Measurements from ENCODE around the gene STX19.
A peak's percentile ranks its signal among the peaks of the same experiment; 100 is the strongest.

Gene STX19

GRCh38 chr3:94026623-94027022, 1.8 kb downstream of the STX19 start:
- DNase-seq, result no peak

DNA sequence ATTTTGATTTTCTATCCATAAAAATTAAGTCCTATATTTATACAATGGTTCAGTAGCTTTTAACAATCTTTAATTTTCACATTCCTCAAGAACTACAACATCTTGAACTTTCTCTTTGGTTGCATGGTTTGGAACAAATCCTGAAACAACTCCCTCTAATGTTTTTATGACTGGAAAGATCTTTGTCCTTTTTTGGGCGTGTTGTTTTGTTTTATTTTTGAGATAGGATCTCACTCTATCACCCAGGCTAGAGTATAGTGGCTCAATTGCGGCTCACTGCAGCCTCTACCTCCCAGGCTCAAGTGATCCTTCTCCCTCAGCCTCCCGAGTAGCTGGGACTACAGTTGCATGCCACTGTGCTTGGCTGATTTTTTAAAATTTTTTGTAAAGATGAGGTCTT, 4.0 kb downstream of the STX19 start:
- no peak for DNase-seq

GRCh38 chr3:94020293-94020692, 8.1 kb downstream of the STX19 start:
- no peak for DNase-seq

DNA sequence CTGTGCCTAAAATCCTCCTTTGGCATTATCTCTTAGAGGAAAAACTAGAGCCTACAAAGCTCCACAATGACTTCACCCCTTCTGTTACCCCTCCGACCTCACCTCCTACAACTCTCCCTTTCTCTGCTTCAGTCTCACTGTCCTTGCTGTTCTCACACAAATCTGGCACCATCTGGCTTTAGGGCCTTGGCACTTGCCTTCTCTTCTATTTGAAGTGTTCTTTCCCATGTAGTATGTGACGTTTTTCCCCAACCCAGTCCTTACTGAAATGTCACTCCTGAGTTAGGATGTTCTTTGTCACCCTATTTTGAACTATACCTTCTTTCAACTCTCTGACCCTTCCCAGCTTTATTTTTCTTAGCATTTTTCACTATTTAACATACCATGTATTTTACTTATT, 8.7 kb downstream of the STX19 start:
- DNase-seq, result no peak

GRCh38 chr3:94015025-94015424, 13.4 kb downstream of the STX19 start:
- no peak for DNase-seq

GRCh38 chr3:94012185-94012584, 16.2 kb downstream of the STX19 start:
- DNase-seq, result no peak

DNA sequence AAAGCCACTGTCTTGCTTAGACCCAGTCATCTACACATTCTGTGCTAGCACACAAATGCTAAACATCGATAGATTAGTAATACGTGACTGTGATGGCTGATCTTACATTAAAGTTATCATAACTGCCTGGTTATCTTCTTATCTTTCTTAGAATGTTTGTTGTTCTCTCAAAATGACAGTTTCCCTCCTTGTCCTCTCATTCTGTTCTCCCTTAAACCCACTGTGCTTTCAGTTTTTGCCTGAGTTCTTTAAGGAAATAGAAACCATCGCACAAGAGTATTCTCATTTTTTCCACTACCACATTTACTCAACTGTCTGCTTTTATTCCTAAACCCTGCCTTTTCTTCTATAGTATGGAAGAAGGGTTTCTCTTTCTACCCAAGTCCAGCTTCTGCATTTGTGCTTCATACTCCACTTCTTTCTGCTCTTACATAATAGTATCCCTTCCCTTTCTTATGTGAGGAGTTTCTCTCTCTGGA, 17.1 kb downstream of the STX19 start:
- DNase-seq, result no peak

DNA sequence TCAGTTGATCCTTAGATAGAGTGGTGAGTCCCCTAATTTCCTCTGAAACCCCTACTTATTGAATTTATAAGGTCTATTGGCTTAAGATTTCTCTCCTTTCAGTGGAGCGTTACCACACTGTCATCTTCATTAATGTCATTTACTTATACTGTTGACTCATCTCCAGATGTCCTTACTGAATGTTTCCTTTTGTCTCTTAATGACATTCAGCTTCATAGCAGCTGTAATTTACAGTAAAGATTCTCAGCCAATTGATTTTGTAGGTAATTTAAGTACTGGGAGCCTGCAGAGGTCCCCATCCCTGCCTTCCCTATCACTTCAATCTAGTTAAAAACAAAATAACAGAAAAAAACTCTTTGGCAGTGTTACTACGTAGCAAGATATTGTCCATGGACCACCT, 18.8 kb downstream of the STX19 start:
- DNase-seq, result no peak

DNA sequence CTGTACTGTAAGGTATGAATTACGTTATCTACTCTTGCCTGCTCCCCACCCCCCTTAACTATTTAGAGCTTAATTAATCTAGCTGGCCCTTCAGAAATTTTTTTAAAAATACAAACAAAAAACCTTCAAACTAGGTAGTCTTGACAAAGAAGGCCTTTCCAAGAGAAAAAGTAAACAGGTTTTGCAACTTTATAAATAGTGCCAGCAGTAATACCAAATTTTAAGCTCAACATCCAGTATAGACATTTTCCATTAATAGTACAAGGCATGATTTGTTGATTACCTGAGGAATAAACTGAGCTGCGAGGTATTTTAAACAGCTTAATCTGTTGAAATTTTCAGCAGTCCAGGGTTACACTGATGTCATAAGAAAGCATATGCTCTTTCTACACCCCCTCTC, 20.1 kb downstream of the STX19 start:
- DNase-seq, result no peak

DNA sequence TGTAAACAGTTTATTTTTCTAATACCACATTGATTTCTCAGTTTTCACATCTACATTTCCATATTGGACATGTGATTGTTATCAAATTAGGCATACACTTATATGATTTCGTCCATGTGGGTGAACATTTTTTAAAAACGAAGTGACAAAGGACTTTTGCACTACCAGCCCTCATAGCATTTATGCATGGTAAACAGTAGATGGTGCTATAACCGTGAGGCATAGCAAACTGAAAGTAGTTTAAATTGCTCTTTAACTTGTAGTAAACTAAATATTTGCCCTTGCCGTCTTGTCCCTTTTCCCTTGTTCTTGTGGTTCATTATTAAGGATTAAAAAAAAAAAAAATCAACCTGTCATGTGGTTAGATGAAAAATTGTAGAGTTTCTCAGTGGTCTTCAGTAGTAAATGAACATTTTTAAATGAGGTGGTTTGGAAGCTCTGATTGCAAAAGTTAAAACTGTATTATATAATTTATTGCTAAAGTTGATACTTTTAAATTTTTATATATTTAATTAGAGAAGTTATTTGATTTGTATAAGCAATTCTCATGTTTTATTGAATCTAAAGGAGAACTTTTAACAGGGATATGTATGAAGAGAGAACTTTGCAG, 24.0 kb downstream of the STX19 start:
- peak; percentile 51 for DNase-seq

DNA sequence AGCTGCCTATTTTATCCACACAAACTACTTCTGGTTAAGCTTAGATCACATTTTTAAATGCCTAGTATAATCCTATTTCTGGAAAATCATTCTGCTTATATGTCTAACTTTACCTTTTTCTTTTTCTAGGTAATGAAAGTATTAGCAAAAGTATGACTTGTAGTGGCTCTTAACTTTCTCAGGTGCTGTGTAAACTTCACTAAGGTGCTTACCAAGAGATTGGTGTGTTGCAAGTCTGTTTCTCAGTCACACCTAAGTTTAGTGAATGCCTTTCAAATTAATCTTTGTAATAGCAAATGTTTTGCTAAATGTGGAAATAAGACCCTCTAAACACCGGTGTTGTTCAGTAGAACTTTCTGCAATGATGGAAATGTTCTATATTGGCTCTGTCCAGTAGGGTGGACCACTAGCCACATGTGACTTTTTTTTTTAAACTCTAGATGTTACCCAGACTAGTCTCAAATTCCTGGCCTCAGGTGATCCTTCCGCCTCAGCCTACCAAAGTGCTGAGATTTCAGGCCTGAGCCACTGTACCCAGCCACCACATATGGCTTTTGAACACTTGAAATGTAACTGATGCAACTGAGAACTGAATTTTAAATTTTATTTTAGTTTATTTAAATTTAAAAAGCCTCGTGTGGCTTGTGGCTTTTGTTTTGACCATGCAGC, 26.4 kb downstream of the STX19 start:
- no peak for DNase-seq

DNA sequence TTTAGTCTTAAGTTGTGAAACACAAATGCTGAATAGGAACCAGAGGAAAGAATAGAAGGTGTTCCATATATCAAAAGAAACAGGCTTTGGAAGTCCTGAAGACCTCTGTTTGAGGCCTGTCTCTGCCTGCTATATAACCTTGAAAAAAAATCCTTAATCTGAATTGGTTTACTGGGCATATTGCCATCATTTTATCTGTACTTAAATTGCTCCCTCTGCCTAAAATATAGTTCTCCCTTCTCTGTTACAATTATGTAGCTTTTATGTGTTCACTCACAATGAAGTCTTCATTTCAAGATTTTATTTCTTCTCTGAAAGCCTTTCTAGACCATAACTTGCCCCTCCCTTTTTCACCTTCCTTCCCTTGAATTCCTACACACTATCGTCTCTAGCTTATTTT, 27.2 kb downstream of the STX19 start:
- DNase-seq, result no peak

GRCh38 chr3:93994056-93994455, 34.3 kb downstream of the STX19 start:
- no peak for DNase-seq

DNA sequence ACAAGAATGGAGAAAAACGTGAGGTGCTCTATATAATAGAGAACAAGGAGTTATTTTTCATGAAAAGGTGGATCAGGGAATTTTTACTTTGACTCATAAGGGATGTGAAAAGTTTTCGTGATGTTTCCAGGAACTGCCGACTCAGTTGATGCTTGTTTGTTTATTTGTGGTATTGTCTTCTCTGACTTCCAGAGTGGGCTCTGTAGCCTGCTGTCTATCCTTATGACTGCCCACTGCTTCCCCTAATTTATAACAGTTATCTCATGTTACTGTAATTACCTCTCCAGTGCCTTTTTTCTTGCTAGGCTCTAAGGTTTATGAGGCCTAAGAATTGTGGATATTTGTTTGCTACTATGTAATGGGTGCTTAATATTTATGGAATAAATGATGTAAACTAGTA, 36.2 kb downstream of the STX19 start:
- no peak for DNase-seq

DNA sequence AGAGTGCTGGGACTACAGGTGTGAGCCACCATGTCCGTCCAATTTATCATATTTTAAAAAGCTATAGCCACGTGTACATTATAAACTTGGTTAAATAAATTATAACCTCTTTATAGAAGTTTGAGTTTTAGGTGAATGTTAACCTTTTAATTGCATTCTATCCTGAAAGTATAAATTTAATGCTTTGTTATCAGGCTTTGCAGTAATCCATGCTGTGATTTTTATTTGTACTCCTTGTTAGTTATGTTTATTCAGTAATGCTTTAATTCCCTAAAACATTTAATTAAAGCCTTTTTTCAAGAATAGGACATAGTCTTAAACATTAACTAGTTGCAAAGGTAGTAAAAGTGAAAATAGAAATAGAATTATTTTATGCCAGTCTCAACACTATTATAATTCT, 36.8 kb downstream of the STX19 start:
- DNase-seq, result no peak

- no peak for DNase-seq
Observed at GRCh38 chr3:93989241-93989640, 39.2 kb downstream of the STX19 start.

DNA sequence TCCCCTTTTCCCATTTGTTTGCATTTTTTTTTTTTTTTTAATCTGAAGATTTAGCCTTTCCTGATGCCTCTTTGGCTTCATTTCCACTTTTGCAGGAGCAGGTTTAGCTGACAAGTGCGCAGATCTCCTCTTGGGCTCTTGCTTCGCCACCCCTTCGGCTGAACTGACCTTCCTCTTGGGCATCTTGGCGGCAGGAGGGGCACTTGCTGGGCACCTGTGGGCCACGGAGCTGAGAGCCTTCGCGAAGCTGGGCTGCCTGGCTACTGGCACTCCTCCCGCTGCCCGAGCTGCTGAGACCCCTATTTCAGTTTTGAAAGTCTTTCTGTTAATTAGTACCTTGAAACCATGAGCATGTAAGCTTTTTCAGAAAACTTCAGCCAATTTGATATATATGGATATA, 39.6 kb downstream of the STX19 start:
- no peak for DNase-seq

DNA sequence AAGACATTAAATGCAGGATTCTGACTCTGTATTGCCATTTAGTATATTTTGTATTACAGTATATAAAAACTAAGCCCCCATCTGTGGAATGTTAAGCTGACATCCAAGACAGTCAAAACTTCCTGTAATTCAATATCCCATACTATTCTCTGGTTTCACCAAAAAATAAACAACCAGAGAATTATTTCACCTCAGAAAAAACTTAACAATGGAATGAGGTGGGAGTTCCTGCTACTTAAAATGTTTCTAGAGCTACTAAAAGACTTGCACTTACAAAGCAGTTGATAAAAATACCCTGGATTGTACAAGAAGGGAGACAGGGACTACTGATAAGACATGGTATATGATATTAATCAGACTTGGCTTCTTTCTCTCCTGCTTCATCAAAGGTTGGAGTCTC, 40.1 kb downstream of the STX19 start:
- no peak for DNase-seq

DNA sequence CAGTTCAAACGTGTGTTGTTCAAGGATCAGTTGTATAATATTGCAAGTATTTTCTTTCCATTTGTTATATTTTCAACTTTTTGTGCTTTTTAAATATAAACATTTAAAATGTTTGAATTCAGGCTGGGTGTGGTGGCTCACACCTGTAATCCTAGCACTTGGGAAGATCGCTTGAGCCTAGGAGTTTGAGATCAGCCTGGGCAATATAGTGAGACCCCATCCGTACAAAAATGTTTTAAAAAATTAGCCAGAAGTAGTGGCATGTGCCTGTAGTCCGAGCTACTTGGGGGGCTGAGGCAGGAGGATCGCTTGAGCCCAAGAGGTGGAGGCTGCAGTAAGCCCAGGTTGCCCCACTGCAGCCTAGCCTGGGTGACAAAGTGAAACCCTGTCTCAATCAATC, 43.8 kb downstream of the STX19 start:
- no peak for DNase-seq

DNA sequence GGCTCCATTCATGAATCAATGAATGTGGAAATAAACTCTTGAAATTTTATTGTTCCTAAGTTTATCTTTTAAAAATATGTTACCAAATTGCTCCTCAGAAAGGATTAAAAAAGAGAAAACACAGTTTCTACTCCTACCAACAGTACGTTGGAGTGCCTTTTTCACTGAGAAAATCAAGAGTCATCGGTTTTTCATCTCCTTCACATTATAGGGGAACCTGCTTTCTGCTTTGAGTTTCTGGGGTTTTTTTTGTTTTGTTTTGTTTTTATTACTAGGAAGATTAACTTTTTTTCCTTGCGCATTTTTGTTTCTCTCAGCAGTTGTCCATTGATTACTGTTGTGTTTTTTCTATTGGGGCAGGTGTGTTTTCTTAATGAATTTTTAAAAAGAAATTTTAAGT, 45.0 kb downstream of the STX19 start:
- no peak for DNase-seq

GRCh38 chr3:93981649-93982048, 46.7 kb downstream of the STX19 start:
- no peak for DNase-seq

DNA sequence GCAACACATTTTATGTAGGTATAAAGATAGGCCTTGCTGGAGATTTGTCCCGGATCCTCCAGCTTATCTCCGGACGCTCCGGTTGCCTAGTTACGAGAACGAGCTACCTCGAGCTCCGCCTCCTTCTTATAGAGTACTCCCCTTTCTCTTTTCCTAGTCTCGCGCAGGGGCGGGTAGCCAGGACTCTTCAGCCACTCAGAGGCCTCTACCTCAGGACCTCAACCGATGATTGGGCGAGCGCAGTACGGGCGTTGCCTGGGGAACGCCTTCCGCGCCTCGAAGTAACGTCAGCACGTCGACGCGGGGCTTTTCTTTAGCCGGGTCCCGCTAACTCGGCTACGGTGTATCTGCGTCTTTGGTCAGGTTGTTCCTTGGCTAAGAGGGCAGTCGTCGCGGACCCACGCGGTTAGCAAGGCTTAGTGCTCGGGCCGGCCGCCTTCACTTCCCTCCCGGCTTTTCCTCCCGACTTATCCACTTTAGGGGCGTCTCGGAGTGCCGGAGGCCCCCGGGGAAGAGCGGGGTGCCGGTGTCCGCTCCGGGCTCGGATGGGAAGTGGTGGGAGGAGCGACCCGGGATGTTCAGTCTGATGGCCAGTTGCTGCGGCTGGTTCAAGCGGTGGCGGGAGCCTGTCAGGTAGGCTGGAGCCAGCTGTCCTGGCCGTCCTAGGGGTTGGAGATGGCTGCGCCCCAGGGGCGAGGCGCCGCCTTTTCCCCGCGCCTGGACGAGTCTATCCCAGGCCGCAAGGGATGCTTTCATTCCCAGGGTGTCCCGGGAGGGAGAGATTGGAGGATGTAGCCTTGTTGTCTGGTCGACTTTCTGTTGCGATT, 48.3 kb downstream of the STX19 start, which contains the start of gene ARL13B:
Gene ARL13B, plus strand, starts transcription at position 306 of the 827 bp plus-strand sequence. Its CDS starts 269 bp downstream, at position 575.
- DNase-seq, result peak; percentile 99

GRCh38 chr3:93973131-93974126, 55.0 kb downstream of the STX19 start, which contains the start of gene PROS1:
Gene PROS1 (minus strand): TSS chr3:93973896. CDS start chr3:93973749, 147 bp downstream.
- peak; percentile 66 for DNase-seq

Measured in DMS 273 treated with DMSO at 0.1 percent for 48 hours (cell line).